ENCODE data around the gene ZFC3H1.

Gene ZFC3H1

DNA sequence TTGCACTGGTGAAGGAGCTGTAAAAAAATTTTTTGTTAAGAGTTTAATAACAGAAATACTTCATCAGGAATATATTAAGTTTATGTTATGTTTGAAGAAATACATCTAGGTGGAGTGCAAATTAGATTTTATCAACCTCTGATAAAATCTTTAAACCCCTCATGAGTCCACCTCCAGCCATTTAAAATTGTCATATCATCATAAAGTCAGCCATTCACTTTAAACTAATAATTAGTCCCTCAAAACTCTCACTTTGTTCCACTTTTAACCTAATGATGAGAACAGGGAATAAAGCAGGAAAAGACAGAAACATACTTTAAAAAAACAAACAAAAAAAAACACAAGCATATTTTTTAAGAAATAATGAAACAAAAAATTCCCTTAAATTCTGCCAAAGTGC lies 25.1 kb downstream of the ZFC3H1 start:
- DNase-seq (ENCODE audit: low spot score), result no peak

DNA sequence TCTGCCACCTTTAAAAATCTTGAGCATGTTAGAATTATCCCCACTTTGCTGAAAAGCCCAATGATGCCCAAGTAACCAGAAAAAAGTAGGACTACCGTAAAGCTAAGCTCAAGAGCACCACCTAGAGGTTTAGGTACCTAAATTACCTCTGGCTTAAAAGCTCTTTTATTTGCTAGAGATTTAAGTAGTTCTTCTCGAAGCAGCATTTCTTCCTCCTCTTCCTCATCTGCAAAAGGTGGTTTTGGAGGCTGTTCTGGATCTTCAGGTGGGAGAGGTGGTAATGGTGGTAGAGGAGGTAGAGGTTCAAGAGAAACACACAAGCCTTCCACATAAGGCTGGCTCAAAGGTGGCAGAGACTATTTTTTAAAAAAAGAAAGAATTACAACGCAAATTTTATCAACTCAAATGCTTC lies 26.9 kb downstream of the ZFC3H1 start:
- DNase-seq (ENCODE audit: low spot score), result peak; percentile 64

DNA sequence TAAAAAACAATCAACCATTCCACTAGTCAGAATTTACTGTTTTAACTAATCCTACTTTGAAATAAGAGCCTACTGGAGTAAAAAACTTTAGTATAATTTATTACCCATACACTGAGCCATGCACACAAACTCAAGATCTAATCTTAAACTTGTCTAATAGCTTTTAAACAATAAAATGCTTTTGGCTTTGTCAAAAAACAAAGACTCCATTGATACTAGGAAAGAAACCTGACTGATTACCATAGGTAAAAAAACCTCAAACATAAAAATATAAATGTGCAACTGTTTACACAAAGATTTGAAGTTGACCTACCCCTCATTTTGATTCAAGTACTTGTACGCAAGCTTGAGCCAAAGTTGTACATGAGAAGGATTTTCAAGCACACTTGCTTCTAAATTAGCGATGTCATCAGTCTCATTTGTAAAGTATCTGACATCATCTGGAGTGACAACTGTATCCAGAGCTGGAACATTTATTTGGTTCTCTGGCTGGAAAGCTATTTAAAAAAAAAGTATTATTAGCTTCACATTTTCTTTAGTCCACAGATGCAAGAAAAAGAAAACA lies 36.1 kb downstream of the ZFC3H1 start:
- DNase-seq (ENCODE audit: low spot score), result no peak

DNA sequence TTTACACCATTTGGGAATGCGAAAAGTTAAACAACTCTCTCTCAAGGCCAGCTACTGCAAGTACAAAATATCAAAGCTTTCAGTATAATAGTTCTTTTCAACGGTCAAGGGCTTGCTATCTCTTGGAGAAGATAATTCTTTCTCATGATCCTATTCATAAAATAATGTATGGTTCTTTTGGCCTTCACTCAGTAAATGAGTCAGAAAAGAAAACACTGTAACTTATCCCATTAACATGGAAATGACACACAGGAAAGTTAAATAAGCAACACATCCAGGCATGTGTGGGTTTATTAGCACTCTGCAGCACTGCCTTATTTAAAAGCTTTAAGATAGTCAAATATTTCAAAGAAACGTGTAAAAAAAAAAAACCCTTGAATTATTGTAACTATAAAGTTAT lies 36.9 kb downstream of the ZFC3H1 start:
- no peak for DNase-seq (ENCODE audit: low spot score)

DNA sequence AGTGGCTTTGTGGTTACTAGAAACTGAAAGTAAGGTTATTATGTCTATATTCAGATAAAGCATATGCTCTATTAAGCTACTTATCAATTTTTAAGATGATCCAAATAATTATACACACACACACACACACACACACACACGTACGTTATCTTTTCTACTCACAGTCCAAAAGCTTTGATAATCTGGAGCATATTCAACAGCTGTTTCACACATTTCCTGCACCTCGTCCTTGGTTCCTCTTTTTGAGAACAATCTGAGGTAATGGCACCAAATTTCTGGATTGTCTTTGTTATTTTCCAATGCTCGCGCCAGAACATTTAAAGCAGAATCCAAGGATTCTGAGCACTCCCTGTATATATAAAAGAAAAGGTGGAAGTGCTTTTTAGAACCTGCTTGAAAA lies 37.5 kb downstream of the ZFC3H1 start:
- DNase-seq (ENCODE audit: low spot score), result no peak

DNA sequence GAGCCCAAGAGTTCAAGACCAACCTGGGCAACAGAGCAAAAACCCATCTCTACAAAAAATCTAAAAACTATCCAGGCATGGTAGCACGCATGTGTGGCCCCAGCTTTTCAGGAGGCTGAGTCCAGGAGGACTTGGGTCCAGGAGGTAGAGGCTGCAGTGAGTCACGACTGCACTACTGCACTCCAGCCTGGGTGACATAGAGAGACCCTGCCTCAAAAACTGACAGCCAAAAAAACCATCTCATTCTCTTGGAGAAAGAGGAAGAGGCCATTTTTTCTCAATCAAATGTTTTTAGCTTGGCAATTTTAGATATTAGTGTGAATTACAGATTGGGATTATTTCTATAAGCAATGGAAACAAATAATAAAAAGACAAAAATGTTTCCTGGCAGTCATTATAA lies 38.2 kb downstream of the ZFC3H1 start:
- no peak for DNase-seq (ENCODE audit: low spot score)

DNA sequence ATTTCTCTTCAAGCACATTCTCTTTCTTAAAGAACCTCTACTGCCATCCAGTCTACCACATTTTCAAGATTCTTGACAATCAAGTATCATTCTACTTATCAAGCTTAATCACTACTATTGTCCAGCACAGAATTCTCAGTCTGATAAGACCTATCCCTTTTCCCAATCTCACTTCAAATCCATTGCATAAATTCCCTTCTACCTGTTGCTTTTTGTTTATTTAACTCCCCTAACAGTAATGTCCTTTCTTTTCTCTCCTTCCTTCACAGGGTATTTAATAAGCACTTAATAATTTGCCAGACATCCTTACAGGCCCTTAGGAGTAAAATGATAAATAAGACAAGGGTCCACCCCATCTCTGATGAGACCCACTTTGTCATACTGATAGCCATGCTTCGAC lies 41.7 kb downstream of the ZFC3H1 start:
- DNase-seq (ENCODE audit: low spot score), result no peak

DNA sequence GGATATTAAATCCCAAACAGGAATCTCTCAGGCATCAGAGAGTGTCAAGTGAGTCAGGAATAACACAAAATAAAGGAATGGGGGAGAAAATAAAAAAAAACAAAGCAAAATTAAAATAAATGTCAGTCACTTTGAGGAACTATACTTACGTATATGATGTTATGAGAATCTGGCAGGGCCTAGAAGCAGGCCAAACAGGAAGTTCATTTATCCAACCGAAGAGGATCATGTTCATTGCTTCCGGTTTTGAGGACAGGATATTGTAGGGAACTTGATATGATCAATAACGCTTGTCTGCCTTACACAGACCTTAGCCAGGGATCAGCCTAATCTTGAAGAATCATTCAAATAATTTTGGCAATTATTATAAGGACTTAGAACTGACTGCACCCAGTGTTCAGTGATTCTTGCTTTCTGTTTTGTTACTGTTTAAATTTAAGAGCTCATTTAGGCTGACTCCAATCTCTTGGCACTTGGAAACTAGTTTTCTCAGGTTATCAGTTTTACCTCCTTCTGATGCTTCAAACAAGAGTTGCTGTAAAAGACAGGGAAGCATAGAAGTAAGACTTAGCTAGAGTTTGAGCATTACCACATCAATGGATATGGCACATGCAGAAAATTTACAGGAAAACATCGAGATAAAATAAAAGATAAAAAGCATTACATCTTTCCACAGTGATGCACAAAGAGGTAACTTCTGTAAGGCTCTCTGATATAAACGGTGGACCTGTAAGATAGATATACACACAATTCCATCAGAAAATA lies 53.4 kb downstream of the ZFC3H1 start:
- no peak for DNase-seq (ENCODE audit: low spot score)

DNA sequence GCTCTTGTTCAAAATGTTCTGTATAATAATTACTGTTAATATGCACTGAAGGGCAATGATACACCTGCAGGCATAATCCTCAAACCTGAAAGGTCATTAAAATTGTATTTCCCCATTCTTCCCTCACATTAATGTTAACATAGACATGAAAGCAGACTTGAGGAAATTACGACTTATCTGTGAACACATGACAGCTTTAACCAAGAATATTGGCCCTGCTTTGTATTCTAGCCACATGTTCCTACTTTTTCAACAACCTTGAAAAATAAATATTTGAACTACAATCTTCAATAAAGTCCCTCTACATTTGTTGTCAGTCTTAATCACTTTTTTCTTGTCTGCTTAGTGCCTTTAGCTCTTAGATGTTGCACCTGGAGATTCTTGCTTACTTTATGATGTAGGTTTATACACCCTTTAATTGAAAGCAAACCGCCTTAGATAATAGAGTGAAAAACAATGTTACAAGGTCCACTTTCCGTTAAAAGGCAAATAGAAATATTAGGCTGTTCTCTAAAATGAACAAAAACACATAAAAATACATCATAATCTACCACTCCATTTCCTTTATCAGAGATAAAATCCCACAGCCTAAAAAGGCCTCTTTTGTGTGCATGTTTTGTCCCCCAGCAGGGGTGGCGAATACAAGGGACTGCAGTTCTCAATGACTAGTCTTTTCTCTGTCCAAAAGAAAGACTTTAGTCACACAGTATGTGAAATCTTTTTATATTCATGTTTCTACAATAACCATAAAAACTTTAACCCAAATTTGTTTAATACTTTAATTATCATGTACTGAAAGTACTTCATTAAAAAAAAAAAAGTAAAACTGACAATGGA lies 55.9 kb downstream of the ZFC3H1 start:
- DNase-seq (ENCODE audit: low spot score), result no peak

DNA sequence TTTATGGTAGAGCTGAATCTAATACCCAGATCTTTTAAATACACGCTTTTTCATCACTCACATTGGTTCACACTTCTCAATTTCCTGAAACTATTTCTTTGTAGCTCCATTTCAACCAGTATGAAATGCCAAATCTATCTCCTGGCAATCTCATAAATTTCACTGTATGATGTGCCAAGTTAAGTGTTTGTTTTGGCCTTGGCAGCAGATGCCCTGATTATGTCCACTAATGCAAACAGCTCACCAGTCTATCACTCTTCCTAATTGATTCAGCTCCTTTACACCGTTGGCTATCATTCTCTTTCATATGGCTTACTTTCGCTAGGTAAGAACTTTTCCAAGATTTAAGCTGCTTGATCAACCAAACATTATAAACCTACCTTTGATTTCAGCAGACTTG lies 58.6 kb downstream of the ZFC3H1 start:
- no peak for DNase-seq (ENCODE audit: low spot score)

DNA sequence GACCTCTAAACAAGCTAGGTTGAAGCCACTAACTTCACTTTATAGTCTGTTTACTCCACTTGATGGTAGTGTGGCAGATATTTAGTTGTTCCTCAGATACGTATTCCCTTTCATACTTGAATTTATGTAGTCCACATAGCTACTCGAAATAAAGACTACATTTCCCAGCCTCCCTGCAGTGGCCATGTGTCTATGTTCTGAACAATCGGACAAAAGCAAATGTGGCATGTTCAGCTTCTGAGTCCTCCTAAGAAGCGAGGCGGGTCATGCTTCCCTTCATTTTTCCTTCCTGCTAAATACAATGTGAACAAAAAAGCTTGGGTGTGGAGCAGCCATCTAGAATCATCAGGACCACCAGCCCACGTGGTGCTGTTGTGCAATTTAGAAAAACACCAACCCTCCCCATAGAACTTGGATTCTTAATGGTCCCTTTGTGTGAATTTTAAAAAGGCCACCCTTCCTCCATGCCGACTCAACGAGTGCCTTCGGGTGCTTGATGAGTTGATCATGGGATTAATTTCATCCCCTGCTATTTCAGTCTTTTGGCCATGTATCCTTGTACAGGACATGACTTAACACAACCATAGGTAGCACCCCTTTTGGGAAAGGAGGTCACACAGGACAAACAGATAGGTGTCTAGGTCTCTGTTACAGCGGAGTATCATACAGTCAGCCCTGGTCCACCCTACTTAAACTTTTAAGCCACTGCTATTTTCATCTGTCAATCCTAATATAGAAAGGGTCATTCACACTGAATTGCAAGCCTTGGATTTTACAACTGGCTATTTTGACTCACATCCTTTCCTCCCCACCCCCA lies 60.7 kb downstream of the ZFC3H1 start:
- no peak for DNase-seq (ENCODE audit: low spot score)

DNA sequence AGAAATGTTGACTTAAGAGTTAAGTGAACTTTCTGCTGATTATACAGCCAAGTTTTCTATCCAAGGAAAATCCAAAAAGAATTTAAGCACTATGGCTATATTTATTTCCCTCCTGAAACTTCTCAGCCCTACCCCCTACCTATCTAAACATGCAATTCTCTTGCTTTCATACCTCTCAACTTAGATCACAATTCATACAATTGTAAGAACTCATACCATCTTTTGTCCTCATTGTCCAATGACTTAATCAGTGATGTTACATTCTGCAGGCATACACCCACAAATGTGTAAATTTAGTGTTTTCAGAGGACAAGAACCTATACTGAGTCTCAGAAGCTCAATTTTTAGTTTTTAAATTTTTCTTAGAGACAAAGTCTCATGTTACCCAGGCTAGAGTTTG lies 62.1 kb downstream of the ZFC3H1 start:
- DNase-seq (ENCODE audit: low spot score), result no peak

DNA sequence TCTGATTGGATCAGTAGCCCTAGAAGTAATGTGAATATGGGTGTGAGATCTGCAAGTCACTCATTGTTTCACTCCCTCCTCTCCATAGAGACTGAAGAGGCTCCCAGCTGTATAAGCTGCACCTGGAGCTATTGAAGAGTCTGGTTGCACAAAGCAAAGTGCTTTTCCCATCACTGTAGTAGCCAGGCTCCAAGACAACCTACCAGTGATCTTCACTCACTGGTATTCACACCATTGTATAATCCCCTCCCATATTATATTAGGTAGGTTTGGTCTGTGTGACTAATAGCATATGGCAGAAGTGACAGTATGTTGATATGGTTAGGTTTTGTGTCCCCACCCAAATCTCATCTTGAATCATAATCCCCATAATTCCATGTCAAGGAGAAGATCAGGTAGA lies 64.4 kb downstream of the ZFC3H1 start:
- DNase-seq (ENCODE audit: low spot score), result no peak

DNA sequence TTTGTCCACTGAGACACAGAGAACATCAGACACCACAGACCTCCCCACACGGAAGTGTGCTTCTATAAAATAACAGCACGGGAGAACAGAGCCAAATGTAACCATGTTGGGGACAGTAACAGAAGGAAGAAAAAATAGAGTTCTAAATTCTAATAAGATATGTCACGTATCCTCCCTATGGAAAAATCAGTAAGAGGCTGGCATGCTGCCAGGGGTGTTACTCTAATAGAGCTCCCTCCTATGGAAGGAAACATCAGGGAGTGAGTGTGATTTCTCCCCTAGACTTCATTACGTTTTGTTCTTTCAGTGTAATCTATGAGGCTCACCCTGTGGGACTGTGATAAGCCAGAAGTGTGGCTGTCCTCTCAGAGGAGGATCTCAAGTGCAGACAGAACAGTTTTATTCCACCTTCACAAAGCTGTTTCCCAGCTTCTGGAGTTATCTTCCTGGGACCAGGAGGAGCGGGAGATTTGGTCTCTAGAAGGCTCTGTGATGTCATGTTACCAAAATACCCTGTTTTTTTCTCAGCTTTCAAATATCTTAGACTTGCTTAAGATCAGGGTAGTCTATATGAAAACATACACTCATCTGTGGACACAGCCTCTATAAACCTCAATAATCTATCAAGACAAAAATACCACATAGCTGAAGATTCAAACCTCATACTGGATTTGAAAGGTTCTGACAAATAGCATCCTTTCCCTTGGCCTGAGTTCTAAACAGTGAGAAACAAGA lies 69.3 kb downstream of the ZFC3H1 start:
- no peak for DNase-seq (ENCODE audit: low spot score)

DNA sequence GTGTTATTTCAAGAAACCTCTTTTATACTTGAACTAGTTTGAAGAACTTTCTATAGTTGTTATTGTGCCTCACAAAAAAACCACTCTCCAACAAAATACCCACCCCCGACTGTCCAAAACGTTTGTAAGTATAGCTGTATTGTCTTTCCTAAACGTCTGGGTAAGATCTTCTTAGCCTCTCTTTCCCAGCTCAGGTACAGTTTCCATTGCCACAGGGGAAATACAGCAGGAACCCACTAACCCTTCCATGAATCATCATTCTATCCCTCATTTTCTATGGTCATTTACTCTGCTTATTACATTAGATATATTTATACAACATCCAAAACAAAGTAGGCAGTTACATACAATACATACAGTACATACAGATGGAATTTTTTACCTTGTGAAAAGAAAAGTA lies 70.8 kb downstream of the ZFC3H1 start:
- no peak for DNase-seq (ENCODE audit: low spot score)

DNA sequence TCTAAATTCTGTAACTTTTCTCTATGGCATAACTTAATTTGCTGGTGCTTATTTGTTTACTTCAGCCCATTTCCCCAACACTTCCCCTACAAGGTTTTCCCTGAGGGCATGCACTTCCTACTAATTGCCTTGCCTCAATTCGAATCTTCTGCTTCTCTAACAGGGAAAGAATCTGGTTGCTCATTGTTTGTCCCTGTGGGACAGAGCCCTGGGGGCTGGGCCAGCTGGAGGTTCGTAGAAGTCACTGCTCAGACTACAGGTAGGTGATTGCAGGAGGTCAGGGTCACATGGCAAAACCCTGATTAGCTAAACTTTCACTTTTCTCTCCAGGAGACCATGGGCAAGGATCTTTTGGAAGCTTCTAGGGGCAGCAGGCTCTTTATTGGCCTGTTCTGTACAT lies 72.0 kb downstream of the ZFC3H1 start:
- no peak for DNase-seq (ENCODE audit: low spot score)

DNA sequence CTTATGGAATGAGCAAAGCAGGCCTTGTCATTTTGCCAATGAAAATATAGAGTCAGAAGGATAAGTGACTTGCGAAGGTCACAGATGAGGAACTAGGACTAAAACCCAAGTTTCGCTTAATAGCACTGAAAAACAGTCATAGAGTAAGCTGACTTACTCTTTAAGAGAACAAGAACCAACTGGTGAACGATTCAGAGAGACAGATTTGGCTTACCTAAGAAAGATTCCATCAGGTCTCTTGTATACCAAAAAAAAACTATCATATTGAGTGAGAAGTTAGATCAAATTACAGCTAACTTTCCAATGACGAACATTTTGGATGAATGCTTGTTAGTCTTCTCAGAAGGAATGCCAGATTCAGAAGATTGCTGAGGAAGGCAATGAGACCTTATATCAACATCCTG lies 74.2 kb downstream of the ZFC3H1 start:
- no peak for DNase-seq (ENCODE audit: low spot score)

DNA sequence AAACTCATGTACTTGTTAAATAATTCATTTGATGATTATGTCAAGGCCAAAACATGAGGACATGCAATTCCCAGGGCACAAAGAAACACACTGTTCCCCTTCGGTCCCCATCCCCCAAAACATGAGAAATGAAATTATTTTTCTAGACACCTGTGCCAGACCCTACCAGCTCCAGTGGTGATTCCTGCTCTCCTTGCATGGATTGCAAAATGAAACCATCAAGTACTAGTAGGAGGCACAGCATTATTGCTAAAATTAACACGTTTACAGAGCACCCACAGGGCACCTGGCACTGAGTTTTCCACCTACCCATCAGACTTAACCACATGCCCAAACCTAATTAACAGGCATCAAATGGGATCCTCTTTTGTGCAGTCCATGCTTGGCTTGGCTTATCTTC lies 76.6 kb downstream of the ZFC3H1 start:
- no peak for DNase-seq (ENCODE audit: low spot score)

DNA sequence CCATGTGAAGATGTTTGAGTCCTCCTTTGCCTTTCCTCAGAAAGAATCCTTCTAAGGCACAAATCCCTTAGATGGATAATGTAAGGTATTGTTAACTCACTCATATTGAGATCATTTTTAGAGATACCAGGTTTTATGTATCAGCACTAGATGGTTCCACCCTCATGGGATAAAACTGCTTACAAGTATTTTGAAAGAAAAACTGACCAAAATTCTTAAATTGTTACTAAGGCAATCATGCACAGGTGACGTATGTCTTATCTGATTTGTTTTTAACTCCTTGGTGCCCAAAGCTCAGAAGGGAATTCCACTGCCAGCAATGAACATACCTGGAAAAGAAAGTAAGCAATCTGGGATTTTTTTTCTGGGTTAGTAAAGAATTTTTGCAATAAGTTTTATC lies 78.4 kb downstream of the ZFC3H1 start:
- no peak for DNase-seq (ENCODE audit: low spot score)

DNA sequence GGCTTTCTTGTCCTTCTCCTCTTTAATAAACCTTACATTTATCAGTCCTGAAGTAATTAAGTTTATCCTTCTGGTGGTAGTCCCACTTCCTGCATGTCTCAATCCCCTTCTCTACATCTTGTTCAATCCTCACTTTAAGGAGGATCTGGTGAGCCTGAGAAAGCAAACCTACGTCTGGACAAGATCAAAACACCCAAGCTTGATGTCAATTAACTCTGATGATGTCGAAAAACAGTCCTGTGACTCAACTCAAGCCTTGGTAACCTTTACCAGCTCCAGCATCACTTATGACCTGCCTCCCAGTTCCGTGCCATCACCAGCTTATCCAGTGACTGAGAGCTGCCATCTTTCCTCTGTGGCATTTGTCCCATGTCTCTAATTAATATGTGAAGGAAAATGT lies 79.3 kb downstream of the ZFC3H1 start:
- DNase-seq (ENCODE audit: low spot score), result no peak

DNA sequence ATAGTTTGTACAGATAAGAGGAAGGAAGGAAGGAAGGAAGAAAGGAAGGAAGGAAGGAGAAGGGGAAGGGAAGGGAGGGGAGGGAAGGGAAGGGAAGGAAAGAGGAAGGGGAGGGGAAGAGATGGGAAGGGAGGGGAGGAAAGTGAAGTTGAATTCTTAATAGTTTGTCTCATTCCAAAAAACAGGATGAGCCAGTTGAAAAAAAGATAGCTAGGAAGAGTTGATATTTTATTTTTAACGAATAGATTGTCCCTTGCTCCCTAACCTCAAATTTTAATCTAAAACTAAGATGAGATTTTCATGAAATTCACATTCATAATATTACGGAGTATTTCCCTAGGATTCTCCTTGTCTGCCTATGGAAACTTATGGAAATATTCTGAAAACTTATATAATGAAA lies 80.7 kb downstream of the ZFC3H1 start:
- DNase-seq (ENCODE audit: low spot score), result no peak

DNA sequence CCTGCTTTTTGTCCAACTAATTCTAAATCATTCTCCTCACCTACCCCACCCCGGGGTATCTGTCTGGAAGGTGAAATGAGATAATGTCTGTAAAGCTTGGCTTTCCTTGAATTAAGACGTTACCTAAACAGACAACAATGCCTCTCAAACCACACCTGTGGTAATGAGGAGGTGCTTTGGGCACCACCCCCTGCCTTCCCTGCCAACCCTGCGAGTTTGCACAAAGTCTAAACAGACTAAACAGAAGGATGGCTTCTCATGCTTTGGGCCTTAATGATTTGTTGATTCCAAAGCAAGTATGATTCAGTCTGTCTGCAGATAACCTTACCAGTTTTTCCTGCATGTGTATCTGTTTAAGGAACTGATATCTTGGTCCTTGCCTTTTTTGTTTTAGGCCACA lies 82.4 kb downstream of the ZFC3H1 start:
- no peak for DNase-seq (ENCODE audit: low spot score)
